ENCODE data around the gene PALMD. TPM values are rescaled to one million over a fixed set of nuclear protein-coding genes. Genes with fewer than 3 reads are reported as not detected.

Gene PALMD
- polyA plus RNA-seq, 3 donors, result not detected

GRCh38 chr1:99727575-99728185 is 81.8 kb downstream of the PALMD start:
- Histone ChIP-seq H3K4me3 (replicated peaks in 1 of 3; ENCODE audit: low read depth in 2 of 3, low read length in 3 of 3) (no peak overlapping the region), H3K4me1 (ENCODE audit: control insufficient read depth in 1 of 2, insufficient read depth in 2 of 2, low read length in 2 of 2) (peaks cover 3 to 6% of the 10 kb centered on the region in 2 donors), H3K79me2 (ENCODE audit: insufficient read depth, low read length) (no peaks in the 10 kb centered on the region), H3K9ac (ENCODE audit: insufficient read depth, low read length, poor library complexity, severe bottlenecking) (no peak overlapping the region), H3K9me3 (replicated peaks in 1 of 2; ENCODE audit: control insufficient read depth in 1 of 2, insufficient read depth in 1 of 2, low read length in 2 of 2) (no peaks in the 10 kb centered on the region), H3K27me3 (ENCODE audit: control insufficient read depth in 2 of 2, insufficient read depth in 2 of 2, low read length in 2 of 2) (no peaks in the 10 kb centered on the region), H3K36me3 (replicated peaks in 1 of 2; ENCODE audit: control insufficient read depth in 1 of 2, insufficient read depth in 2 of 2, low read length in 2 of 2) (peaks cover 6% of the 10 kb centered on the region in 2 donors), H2AFZ (ENCODE audit: insufficient read depth, low read depth, low read length, poor library complexity, severe bottlenecking) (no peak overlapping the region), H4K20me1 (ENCODE audit: insufficient read depth, low read length) (no peaks in the 10 kb centered on the region), H3K4me2 (replicated peaks; ENCODE audit: extremely low read depth, low read length, poor library complexity, severe bottlenecking) (no peak overlapping the region), H3K27ac (ENCODE audit: low read depth in 1 of 2, low read length in 2 of 2) (no peak overlapping the region)
- Mint-ChIP-seq H3K27ac (no peak overlapping the region), H3K9me3 (peaks cover 0 to 3% (median 0%) of the 10 kb centered on the region in 7 donors), H3K36me3 (peaks cover 27% of the 10 kb centered on the region in 2 donors), H3K27me3 (ENCODE audit: low read depth in 3 of 3) (peaks cover 0 to 1% (median 0%) of the 10 kb centered on the region in 3 donors), H3K4me3 (no peak overlapping the region), H3K4me1 (peaks cover 13% of the 10 kb centered on the region)
- TF ChIP-seq CTCF (IDR thresholded peaks at IDR 0.05), result no peak
- intact Hi-C loops (cut with micrococcal nuclease), result no loop called here
- no peak for DNase-seq
- WGBS (ENCODE audit: insufficient coverage), result no CpG with 5 or more reads among the region's 4 CpGs

DNA sequence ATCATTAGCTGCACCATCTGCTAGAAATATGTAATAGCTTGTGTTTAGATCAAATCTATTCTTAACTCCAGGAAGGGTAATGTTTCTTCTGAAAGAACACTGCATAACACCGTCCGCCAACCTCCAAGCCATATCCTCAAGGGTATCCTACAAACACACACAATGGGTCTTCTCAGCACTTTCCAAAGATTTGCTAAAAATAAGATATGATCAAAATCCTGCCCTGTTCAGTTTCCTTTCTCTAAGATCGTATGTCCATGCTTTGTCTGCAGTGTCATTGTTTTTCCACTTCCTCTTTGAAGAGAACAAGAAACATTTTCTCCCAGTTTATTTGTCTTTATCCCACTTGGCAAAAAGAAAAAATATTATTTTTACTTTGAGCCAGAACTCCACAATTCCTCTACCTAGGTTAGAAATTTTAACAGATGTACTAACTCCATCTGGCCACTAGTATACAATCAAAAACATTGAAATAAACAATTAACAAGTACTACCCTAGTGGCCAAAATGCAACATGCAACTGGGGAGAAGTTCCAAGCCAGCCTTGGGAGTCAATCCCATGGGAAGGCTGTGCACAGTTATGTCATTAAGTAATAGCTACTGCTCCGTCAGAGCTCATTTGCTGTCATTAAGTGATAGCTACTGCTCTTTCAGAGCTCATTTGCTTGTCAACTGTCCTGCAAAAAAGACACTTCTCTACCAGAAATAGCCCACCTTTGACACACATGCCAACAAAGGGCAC is 82.8 kb downstream of the PALMD start:
- Histone ChIP-seq H3K4me1 (ENCODE audit: control insufficient read depth in 1 of 2, insufficient read depth in 2 of 2, low read length in 2 of 2) (peaks cover 3 to 6% of the 10 kb centered on the region in 2 donors), H3K4me2 (replicated peaks; ENCODE audit: extremely low read depth, low read length, poor library complexity, severe bottlenecking) (no peak overlapping the region), H3K9me3 (replicated peaks in 1 of 2; ENCODE audit: control insufficient read depth in 1 of 2, insufficient read depth in 1 of 2, low read length in 2 of 2) (no peaks in the 10 kb centered on the region), H4K20me1 (ENCODE audit: insufficient read depth, low read length) (no peaks in the 10 kb centered on the region), H2AFZ (ENCODE audit: insufficient read depth, low read depth, low read length, poor library complexity, severe bottlenecking) (no peak overlapping the region), H3K27me3 (ENCODE audit: control insufficient read depth in 2 of 2, insufficient read depth in 2 of 2, low read length in 2 of 2) (no peaks in the 10 kb centered on the region), H3K36me3 (replicated peaks in 1 of 2; ENCODE audit: control insufficient read depth in 1 of 2, insufficient read depth in 2 of 2, low read length in 2 of 2) (peaks cover 6% of the 10 kb centered on the region in 2 donors), H3K79me2 (ENCODE audit: insufficient read depth, low read length) (no peaks in the 10 kb centered on the region), H3K4me3 (replicated peaks in 1 of 3; ENCODE audit: low read depth in 2 of 3, low read length in 3 of 3) (no peak overlapping the region), H3K27ac (ENCODE audit: low read depth in 1 of 2, low read length in 2 of 2) (no peak overlapping the region), H3K9ac (ENCODE audit: insufficient read depth, low read length, poor library complexity, severe bottlenecking) (no peak overlapping the region)
- peak in 1 of 3 donors; percentile 17 for DNase-seq
- TF ChIP-seq CTCF (IDR thresholded peaks at IDR 0.05), result peak; percentile 56
- H3K9me3 Mint-ChIP-seq, result peaks cover 0 to 3% (median 0%) of the 10 kb centered on the region in 7 donors
- peak overlapping the region in 3 of 7 donors; percentile 5 to 26 (median 10) for H3K27ac Mint-ChIP-seq
- 75% methylated on average over 2 of the region's 4 CpGs for WGBS (ENCODE audit: insufficient coverage)
- peak overlapping the region in 1 of 2 donors; percentile 61 for H3K4me3 Mint-ChIP-seq
- peaks cover 13% of the 10 kb centered on the region for H3K4me1 Mint-ChIP-seq
- H3K36me3 Mint-ChIP-seq, result peaks cover 27% of the 10 kb centered on the region in 2 donors
- H3K27me3 Mint-ChIP-seq (ENCODE audit: low read depth in 3 of 3), result peaks cover 0 to 1% (median 0%) of the 10 kb centered on the region in 3 donors
- intact Hi-C loops (cut with micrococcal nuclease), result no loop called here
